ENCODE results near the gene RSPH9.

- TF ChIP-seq CTCF (conservative IDR thresholded peaks at IDR 0.05; ENCODE audit: low read depth, low read length) (no peak), EZH2 (IDR thresholded peaks at IDR 0.05; ENCODE audit: low read length, unreplicated experiment) (no peak)
Observed at GRCh38 chr6:43621078-43621835, 23.6 kb upstream of the RSPH9 start.

All from PC-3 (cell line).